MCF 10A (cell line): Measurements from ENCODE around the gene PTP4A2. TPM values are rescaled to one million over a fixed set of nuclear protein-coding genes. Genes with fewer than 3 reads are reported as not detected.
"Not testable (repeated sequence)": the region's sequence is repeated elsewhere in the genome, so short reads cannot be mapped to it uniquely, and the experiment has no call there.

Experiments used
- BruUV-seq: library from RNA; stranded (reverse); fragments of 400-500 nt; replicated peaks from 2 replicates; lab custom pipeline; 2021; lab: Mats Ljungman, UMichigan
- CTCF ChIA-PET: fragments of 300-600 bp; sonication (Branson Sonifier 250); formaldehyde crosslinking; extraction: SDS; loops from one replicate; lab custom pipeline; 2021; ENCODE audit warnings: antibody characterized with exemption, inconsistent platforms; lab: Yijun Ruan, JAX
- POLR2A ChIA-PET: fragments of 300-600, 350-650 bp; sonication (Branson Sonifier 250); formaldehyde crosslinking; extraction: SDS; loops from one replicate; lab custom pipeline; 2020; ENCODE audit warnings: antibody characterized with exemption, inconsistent platforms; lab: Yijun Ruan, JAX
- DNase-seq: peaks from one replicate; pipeline ENCODE4 v3.0.0-alpha.2; 2018; ENCODE audit not compliant: unreplicated experiment
- H3K27ac Mint-ChIP-seq: one replicate; pipeline ENCODE4 v1.8.0; 2022; ENCODE audit warnings: mild to moderate bottlenecking, low read depth, mixed read lengths; ENCODE audit not compliant: unreplicated experiment
- H3K27me3 Mint-ChIP-seq: one replicate; pipeline ENCODE4 v1.8.0; 2022; ENCODE audit warnings: mixed read lengths; ENCODE audit not compliant: insufficient read depth, unreplicated experiment
- H3K36me3 Mint-ChIP-seq: one replicate; pipeline ENCODE4 v1.8.0; 2022; ENCODE audit warnings: mild to moderate bottlenecking, moderate library complexity, mixed read lengths; ENCODE audit not compliant: insufficient read depth, unreplicated experiment
- H3K4me1 Mint-ChIP-seq: one replicate; pipeline ENCODE4 v1.8.0; 2022; ENCODE audit warnings: mixed read lengths; ENCODE audit not compliant: insufficient read depth, unreplicated experiment
- H3K4me3 Mint-ChIP-seq: one replicate; pipeline ENCODE4 v1.8.0; 2022; ENCODE audit warnings: mild to moderate bottlenecking, moderate library complexity, mixed read lengths; ENCODE audit not compliant: unreplicated experiment
- H3K9me3 Mint-ChIP-seq: one replicate; pipeline ENCODE4 v1.8.0; 2022; ENCODE audit warnings: mixed read lengths; ENCODE audit not compliant: unreplicated experiment
- intact Hi-C: fragments of 100-400 bp; cut with micrococcal nuclease; formaldehyde crosslinking; loops from 2 replicates; pipeline ENCODE4 v1.14.1; 2022
- total RNA-seq: library from RNA; stranded (reverse); gene quantifications from 2 replicates; pipeline ENCODE4 v1.2.3, GENCODE V29; 2022
- TF ChIP-seq, protein P1 (sequence below): fragments of 200-600 bp; IDR thresholded peaks from one replicate; pipeline ENCODE4 v1.8.0; 2022; ENCODE audit warnings: antibody characterized with exemption, mild to moderate bottlenecking; ENCODE audit not compliant: unreplicated experiment

PTP4A2 gene
- total RNA-seq, 1 experiment from 2014 or later, result 220 TPM

DNA sequence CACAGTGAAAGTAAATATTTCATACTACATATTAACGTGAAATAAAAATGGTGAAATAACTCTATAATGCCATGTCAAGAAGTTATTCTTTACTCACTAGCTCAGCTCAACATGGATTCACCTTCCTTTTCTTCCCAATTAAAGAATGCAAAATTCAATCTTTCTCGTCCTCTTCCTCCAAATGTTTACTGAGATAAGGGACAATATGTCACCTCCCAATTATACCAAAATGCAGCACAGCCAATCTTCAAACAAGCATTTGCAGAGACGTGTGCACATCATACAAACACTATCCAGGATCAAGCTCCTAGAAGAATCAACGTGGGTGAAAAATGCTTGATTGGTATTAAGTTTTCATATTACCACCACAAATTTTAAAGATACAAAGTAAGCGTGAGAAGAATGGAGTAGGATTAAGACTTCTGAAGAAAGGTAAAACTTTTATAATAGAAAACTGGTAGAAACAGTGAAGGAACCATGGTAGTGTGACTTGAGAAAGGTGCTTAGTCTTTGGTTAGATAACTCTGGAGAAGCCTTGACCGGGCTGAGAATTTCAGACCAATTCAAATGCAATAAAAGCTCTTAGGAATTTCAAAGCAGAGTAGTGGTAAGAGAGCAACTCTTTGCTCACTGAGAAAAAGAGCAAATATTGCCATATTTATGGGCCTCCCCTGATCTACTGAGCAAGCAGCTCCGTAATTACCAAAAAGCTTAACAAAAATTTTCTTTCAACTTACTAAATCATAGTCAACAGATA is 7.2 kb downstream of the PTP4A2 start:
- H3K4me3 Mint-ChIP-seq, result peak overlapping the region; percentile 37

GRCh38 chr1:31927661-31927980 is 10.5 kb downstream of the PTP4A2 start:
- DNase-seq, result no peak
- intact Hi-C loops, result no loop called here
- Mint-ChIP-seq H3K27me3 (no peaks in the 10 kb centered on the region), H3K36me3 (peaks cover 7% of the 10 kb centered on the region), H3K4me3 (no peak overlapping the region), H3K27ac (no peak overlapping the region), H3K4me1 (peaks cover 55% of the 10 kb centered on the region), H3K9me3 (no peaks in the 10 kb centered on the region)
- BruUV-seq, result no TSS peak
- TF ChIP-seq, protein P1, sequence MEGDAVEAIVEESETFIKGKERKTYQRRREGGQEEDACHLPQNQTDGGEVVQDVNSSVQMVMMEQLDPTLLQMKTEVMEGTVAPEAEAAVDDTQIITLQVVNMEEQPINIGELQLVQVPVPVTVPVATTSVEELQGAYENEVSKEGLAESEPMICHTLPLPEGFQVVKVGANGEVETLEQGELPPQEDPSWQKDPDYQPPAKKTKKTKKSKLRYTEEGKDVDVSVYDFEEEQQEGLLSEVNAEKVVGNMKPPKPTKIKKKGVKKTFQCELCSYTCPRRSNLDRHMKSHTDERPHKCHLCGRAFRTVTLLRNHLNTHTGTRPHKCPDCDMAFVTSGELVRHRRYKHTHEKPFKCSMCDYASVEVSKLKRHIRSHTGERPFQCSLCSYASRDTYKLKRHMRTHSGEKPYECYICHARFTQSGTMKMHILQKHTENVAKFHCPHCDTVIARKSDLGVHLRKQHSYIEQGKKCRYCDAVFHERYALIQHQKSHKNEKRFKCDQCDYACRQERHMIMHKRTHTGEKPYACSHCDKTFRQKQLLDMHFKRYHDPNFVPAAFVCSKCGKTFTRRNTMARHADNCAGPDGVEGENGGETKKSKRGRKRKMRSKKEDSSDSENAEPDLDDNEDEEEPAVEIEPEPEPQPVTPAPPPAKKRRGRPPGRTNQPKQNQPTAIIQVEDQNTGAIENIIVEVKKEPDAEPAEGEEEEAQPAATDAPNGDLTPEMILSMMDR, result no peak
- ChIA-PET POLR2A (interaction anchor here (2.1 to 2.5 kb wide), 2 partner anchors 10 to 11 kb away, joined by 9 to 11 read pairs; partner anchors contain the start of gene PTP4A2), CTCF (interaction anchor here (0.6 kb wide), 1 partner anchor 111 kb away, joined by 4 read pairs; no protein-coding TSS in a partner anchor)

More for the DNA sequence above, 7.2 kb downstream of the PTP4A2 start:
- CTCF ChIA-PET, result interaction anchor here (0.5 to 1.0 kb wide), 3 partner anchors 21 to 93 kb away, joined by 3 to 4 read pairs (median 3); no protein-coding TSS in a partner anchor
- POLR2A ChIA-PET, result interaction anchor here (0.8 to 12.7 kb wide), 15 partner anchors 9 to 89 kb away, joined by 3 to 409 read pairs (median 3); no protein-coding TSS in a partner anchor
- TF ChIP-seq, protein P1, result no peak
- no peaks in the 10 kb centered on the region for H3K9me3 Mint-ChIP-seq
- no peaks in the 10 kb centered on the region for H3K27me3 Mint-ChIP-seq
- no TSS peak for BruUV-seq
- H3K36me3 Mint-ChIP-seq, result peaks cover 22% of the 10 kb centered on the region
- H3K4me1 Mint-ChIP-seq, result peaks cover 68% of the 10 kb centered on the region
- H3K27ac Mint-ChIP-seq, result peak overlapping the region; percentile 89
- no peak for DNase-seq
- intact Hi-C loops, result no loop called here

- Mint-ChIP-seq H3K27ac (no peak overlapping the region), H3K9me3 (no peaks in the 10 kb centered on the region), H3K36me3 (peaks cover 9% of the 10 kb centered on the region), H3K4me1 (peaks cover 52% of the 10 kb centered on the region), H3K27me3 (no peaks in the 10 kb centered on the region), H3K4me3 (no peak overlapping the region)
- no TSS peak for BruUV-seq
- ChIA-PET CTCF (interaction anchor here (0.6 kb wide), 1 partner anchor 111 kb away, joined by 4 read pairs; no protein-coding TSS in a partner anchor), POLR2A (interaction anchor here (0.8 to 2.5 kb wide), 7 partner anchors 8 to 145 kb away, joined by 3 to 14 read pairs (median 7); partner anchors contain the start of gene PTP4A2)
- TF ChIP-seq, protein P1, result no peak
- intact Hi-C loops, result no loop called here
- DNase-seq, result no peak
These were observed 11.1 kb downstream of the PTP4A2 start for GRCh38 chr1:31926853-31927660.

GRCh38 chr1:31926252-31926651 is 11.9 kb downstream of the PTP4A2 start:
- Mint-ChIP-seq H3K27ac (no peak overlapping the region), H3K36me3 (peaks cover 16% of the 10 kb centered on the region), H3K4me3 (no peak overlapping the region), H3K4me1 (peaks cover 52% of the 10 kb centered on the region), H3K9me3 (no peaks in the 10 kb centered on the region), H3K27me3 (no peaks in the 10 kb centered on the region)
- no peak for DNase-seq
- intact Hi-C loops, result no loop called here
- ChIA-PET POLR2A (interaction anchor here (0.8 to 2.5 kb wide), 7 partner anchors 9 to 146 kb away, joined by 3 to 14 read pairs (median 7); partner anchors contain the start of gene PTP4A2), CTCF (interaction anchor here (0.8 kb wide), 1 partner anchor 9 kb away, joined by 4 read pairs; no protein-coding TSS in a partner anchor)
- BruUV-seq, result no TSS peak
- TF ChIP-seq, protein P1, result no peak

DNA sequence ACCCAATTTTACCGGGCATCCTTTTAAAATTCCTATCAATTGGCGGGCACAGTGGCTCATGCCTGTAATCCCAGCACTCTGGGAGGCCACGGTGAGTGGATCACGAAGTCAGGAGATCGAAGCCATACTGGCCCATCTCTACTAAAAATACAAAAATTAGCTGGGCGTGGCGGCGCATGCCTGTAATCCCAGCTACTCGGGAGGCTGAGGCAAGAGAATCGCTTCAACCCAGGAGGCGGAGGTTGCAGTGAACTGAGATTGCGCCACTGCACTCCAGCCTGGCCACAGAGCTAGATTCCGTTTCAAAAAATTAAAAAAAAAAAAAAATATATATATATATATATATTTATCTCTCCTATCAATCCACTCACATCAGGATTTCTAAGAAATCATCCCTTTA is 12.3 kb downstream of the PTP4A2 start:
- H3K4me3 Mint-ChIP-seq, intact Hi-C loops, H3K9me3 Mint-ChIP-seq, H3K27ac Mint-ChIP-seq, BruUV-seq, DNase-seq, H3K27me3 Mint-ChIP-seq: not testable (repeated sequence)
- CTCF ChIA-PET, result interaction anchor here (0.8 to 0.9 kb wide), 2 partner anchors 9 to 38 kb away, joined by 3 to 4 read pairs; no protein-coding TSS in a partner anchor
- peaks cover 52% of the 10 kb centered on the region for H3K4me1 Mint-ChIP-seq
- POLR2A ChIA-PET, result interaction anchor here (1.1 to 2.5 kb wide), 6 partner anchors 8 to 38 kb away, joined by 3 to 14 read pairs (median 8); partner anchors contain the start of gene PTP4A2
- peaks cover 16% of the 10 kb centered on the region for H3K36me3 Mint-ChIP-seq
